ENCODE measurements around the gene KANK3.
"Not testable (repeated sequence)": the region's sequence is repeated elsewhere in the genome, so short reads cannot be mapped to it uniquely, and the experiment has no call there.

DNA sequence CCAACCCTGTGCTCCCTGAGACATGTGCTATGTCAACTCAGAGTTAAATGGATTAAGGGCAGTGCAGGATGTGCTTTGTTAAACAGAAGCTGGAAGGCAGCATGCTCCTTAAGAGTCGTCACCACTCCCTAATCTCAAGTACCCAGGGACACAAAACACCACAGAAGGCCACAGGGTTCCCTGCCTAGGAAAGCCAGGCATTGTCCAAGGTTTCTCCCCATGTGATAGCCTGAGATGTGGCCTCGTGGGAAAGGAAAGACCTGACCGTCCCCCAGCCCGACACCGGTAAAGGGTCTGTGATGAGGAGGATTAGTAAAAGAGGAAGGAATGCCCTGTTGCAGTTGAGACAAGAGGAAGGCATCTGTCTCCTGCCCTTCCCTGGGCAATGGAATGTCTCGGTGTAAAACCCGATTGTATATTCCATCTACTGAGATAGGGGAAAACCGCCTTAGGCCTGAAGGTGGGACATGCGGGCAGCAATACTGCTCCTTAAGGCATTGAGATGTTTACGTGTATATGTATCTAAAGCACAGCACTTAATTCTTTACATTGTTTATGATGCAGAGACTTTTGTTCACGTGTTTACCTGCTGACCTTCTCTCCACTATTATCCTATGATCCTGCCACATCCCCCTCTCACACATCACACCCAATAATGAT, 28.0 kb downstream of the KANK3 start:
- TF ChIP-seq, protein P1, sequence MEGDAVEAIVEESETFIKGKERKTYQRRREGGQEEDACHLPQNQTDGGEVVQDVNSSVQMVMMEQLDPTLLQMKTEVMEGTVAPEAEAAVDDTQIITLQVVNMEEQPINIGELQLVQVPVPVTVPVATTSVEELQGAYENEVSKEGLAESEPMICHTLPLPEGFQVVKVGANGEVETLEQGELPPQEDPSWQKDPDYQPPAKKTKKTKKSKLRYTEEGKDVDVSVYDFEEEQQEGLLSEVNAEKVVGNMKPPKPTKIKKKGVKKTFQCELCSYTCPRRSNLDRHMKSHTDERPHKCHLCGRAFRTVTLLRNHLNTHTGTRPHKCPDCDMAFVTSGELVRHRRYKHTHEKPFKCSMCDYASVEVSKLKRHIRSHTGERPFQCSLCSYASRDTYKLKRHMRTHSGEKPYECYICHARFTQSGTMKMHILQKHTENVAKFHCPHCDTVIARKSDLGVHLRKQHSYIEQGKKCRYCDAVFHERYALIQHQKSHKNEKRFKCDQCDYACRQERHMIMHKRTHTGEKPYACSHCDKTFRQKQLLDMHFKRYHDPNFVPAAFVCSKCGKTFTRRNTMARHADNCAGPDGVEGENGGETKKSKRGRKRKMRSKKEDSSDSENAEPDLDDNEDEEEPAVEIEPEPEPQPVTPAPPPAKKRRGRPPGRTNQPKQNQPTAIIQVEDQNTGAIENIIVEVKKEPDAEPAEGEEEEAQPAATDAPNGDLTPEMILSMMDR (IDR thresholded peaks at IDR 0.05; ENCODE audit: poor library complexity, severe bottlenecking), result not testable (repeated sequence)
- not testable (repeated sequence) for TF ChIP-seq POLR2AphosphoS5 (IDR thresholded peaks at IDR 0.05)

Data from neural cell (in vitro differentiated cells).